ENCODE measurements around the gene IGF2R.

The IGF2R gene

DNA sequence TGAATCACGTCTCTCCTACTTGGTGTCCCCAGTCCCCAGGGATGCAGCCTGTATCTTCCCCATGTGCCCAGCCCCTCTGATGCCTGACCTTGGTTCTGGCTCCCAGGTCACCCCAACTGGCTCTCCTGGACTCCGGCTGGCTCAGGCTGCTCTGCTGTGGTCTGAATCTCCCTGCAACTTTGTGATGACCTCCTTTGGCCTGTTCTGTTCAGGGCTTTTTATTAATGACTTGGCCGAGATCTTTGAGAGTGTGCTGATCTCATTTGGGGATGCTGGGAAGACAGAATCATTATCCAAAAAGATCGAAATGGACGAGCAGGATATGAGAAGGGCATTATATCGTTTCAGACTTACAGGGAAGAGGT, 67.4 kb downstream of the IGF2R start:
- no peak for DNase-seq
- Histone ChIP-seq H3K4me1 (ENCODE audit: low read length) (no peaks in the 10 kb centered on the region), H3K9me3 (replicated peaks; ENCODE audit: insufficient read depth, low read length) (no peaks in the 10 kb centered on the region), H3F3A (ENCODE audit: insufficient read depth, low read length) (no peaks in the 10 kb centered on the region), H3K4me2 (ENCODE audit: low read depth, low read length) (no peak overlapping the region), H3K27me3 (replicated peaks; ENCODE audit: insufficient read depth, low read length) (no peaks in the 10 kb centered on the region), H3K9ac (ENCODE audit: low read length) (no peak overlapping the region), H3K4me3 (ENCODE audit: low read length) (no peak overlapping the region), H3K27ac (ENCODE audit: low read length) (no peak overlapping the region), H3K36me3 (replicated peaks; ENCODE audit: insufficient read depth, low read length) (no peaks in the 10 kb centered on the region), H3K79me2 (ENCODE audit: low read length) (no peaks in the 10 kb centered on the region; the same call in 1 of the 2 replicates), H2AFZ (ENCODE audit: low read length) (no peak overlapping the region), H4K20me1 (ENCODE audit: insufficient read depth, low read length) (no peaks in the 10 kb centered on the region), H3K9me2 (replicated peaks; ENCODE audit: insufficient read depth, low read length) (no peaks in the 10 kb centered on the region)
- no peak for TF ChIP-seq EZH2 (optimal IDR thresholded peaks at IDR 0.05; ENCODE audit: low read depth, low read length)
- TF ChIP-seq EZH2phosphoT487 (IDR thresholded peaks at IDR 0.05; ENCODE audit: low read length) = no peak
- TF ChIP-seq, protein P1, sequence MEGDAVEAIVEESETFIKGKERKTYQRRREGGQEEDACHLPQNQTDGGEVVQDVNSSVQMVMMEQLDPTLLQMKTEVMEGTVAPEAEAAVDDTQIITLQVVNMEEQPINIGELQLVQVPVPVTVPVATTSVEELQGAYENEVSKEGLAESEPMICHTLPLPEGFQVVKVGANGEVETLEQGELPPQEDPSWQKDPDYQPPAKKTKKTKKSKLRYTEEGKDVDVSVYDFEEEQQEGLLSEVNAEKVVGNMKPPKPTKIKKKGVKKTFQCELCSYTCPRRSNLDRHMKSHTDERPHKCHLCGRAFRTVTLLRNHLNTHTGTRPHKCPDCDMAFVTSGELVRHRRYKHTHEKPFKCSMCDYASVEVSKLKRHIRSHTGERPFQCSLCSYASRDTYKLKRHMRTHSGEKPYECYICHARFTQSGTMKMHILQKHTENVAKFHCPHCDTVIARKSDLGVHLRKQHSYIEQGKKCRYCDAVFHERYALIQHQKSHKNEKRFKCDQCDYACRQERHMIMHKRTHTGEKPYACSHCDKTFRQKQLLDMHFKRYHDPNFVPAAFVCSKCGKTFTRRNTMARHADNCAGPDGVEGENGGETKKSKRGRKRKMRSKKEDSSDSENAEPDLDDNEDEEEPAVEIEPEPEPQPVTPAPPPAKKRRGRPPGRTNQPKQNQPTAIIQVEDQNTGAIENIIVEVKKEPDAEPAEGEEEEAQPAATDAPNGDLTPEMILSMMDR (IDR thresholded peaks at IDR 0.05; ENCODE audit: low read length) = no peak

DNA sequence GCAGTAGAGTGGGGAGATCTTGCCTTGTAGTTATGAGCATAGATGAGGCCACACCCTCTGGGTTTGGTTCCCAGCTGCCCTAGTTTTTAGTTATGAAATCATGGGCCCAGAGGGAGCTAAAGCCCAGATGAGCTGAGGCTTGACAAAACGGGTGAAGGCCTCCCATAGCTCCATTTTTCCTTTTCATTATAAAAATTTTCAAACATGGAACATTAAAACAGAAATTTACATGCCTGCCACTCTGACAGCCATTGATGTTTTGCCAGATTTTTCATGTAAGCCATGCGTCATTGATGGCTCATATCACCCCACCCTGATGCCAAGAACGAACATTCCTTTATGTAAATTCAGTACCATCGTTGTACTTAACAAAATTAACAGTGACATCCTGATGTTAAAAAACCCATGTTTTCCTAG, 67.9 kb downstream of the IGF2R start:
- no peaks in the 10 kb centered on the region for H3K9me2 ChIP-seq (replicated peaks; ENCODE audit: insufficient read depth, low read length)
- no peak overlapping the region for H3K9ac ChIP-seq (ENCODE audit: low read length)
- H3K4me2 ChIP-seq (ENCODE audit: low read depth, low read length) = no peak overlapping the region
- no peak overlapping the region for H2AFZ ChIP-seq (ENCODE audit: low read length)
- H3K4me3 ChIP-seq (ENCODE audit: low read length) = no peak overlapping the region
- no peaks in the 10 kb centered on the region for H3K27me3 ChIP-seq (replicated peaks; ENCODE audit: insufficient read depth, low read length)
- H3K27ac ChIP-seq (ENCODE audit: low read length) = no peak overlapping the region
- H3K9me3 ChIP-seq (replicated peaks; ENCODE audit: insufficient read depth, low read length) = no peaks in the 10 kb centered on the region
- no peak for DNase-seq
- no peaks in the 10 kb centered on the region for H3F3A ChIP-seq (ENCODE audit: insufficient read depth, low read length)
- no peaks in the 10 kb centered on the region for H3K79me2 ChIP-seq (ENCODE audit: low read length)
- H4K20me1 ChIP-seq (ENCODE audit: insufficient read depth, low read length) = no peaks in the 10 kb centered on the region
- no peaks in the 10 kb centered on the region for H3K36me3 ChIP-seq (replicated peaks; ENCODE audit: insufficient read depth, low read length)
- H3K4me1 ChIP-seq (ENCODE audit: low read length) = no peaks in the 10 kb centered on the region
- TF ChIP-seq, protein P1 (IDR thresholded peaks at IDR 0.05; ENCODE audit: low read length) = no peak
- TF ChIP-seq EZH2 (optimal IDR thresholded peaks at IDR 0.05; ENCODE audit: low read depth, low read length) = no peak
- no peak for TF ChIP-seq EZH2phosphoT487 (IDR thresholded peaks at IDR 0.05; ENCODE audit: low read length)

DNA sequence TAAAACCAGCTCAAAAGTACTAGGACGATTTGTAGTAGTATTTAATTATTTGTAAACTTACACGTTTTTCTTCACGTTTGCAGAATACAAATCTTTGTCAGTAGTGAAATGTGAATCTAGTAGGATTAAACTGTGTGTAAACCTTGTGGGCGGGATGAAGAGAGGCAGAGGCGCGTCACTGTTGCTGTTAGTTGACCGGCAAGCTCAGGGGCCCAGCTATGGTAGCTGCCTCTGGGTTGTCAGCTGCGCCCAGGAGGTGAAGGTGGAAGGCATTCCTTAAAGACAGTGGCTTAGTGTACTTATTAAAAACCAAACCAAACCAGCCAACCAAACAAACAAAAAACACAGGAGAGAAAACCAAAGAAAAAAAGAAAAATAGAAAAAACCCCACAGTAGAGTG, 69.6 kb downstream of the IGF2R start:
- Histone ChIP-seq H3K4me2 (ENCODE audit: low read depth, low read length) (no peak overlapping the region), H3K79me2 (ENCODE audit: low read length) (no peaks in the 10 kb centered on the region), H3K27me3 (replicated peaks; ENCODE audit: insufficient read depth, low read length) (no peaks in the 10 kb centered on the region), H3K36me3 (replicated peaks; ENCODE audit: insufficient read depth, low read length) (no peaks in the 10 kb centered on the region), H3F3A (ENCODE audit: insufficient read depth, low read length) (no peaks in the 10 kb centered on the region), H3K27ac (ENCODE audit: low read length) (no peak overlapping the region), H3K9me3 (replicated peaks; ENCODE audit: insufficient read depth, low read length) (no peaks in the 10 kb centered on the region), H2AFZ (ENCODE audit: low read length) (no peak overlapping the region), H4K20me1 (ENCODE audit: insufficient read depth, low read length) (no peaks in the 10 kb centered on the region), H3K4me1 (ENCODE audit: low read length) (no peaks in the 10 kb centered on the region), H3K9ac (ENCODE audit: low read length) (no peak overlapping the region), H3K4me3 (ENCODE audit: low read length) (no peak overlapping the region), H3K9me2 (replicated peaks; ENCODE audit: insufficient read depth, low read length) (no peaks in the 10 kb centered on the region)
- DNase-seq = no peak
- TF ChIP-seq, protein P1 (IDR thresholded peaks at IDR 0.05; ENCODE audit: low read length) = no peak
- TF ChIP-seq EZH2 (optimal IDR thresholded peaks at IDR 0.05; ENCODE audit: low read depth, low read length) = no peak
- no peak for TF ChIP-seq EZH2phosphoT487 (IDR thresholded peaks at IDR 0.05; ENCODE audit: low read length)

Measured in MM.1S (cell line).